CMK (cell line): Measurements from ENCODE around the gene CYYR1.

Experiments
- DNase-seq: peaks from one replicate; pipeline ENCODE4 v3.0.0-alpha.2; 2010; ENCODE audit warnings: low read depth

Gene CYYR1

DNA sequence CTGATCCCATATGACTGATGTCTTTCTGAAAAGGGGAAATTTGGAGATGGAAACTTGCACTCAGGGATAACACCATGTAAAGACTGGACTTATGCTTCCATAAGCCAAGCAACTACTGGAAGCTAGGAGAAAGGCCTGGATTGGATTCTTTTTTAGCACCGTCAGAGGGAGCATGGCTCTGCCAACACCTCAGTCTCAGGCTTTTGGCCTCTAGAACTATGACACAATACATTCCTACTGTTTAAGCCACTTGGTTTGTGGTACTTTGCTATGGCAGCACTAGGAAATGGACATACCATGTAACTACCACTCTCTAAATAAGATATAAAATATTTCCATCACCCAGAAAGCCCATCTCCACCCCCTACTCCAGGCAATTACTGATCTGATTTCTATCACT is 139.7 kb downstream of the CYYR1 start:
- no peak for DNase-seq

- DNase-seq: no peak
Measured at GRCh38 chr21:26432410-26432809, 140.7 kb downstream of the CYYR1 start.

GRCh38 chr21:26425576-26425975 is 147.5 kb downstream of the CYYR1 start:
- no peak for DNase-seq

GRCh38 chr21:26423511-26423910 is 149.6 kb downstream of the CYYR1 start:
- DNase-seq: no peak

- no peak for DNase-seq
Measured at GRCh38 chr21:26422706-26423105, 150.4 kb downstream of the CYYR1 start.

DNA sequence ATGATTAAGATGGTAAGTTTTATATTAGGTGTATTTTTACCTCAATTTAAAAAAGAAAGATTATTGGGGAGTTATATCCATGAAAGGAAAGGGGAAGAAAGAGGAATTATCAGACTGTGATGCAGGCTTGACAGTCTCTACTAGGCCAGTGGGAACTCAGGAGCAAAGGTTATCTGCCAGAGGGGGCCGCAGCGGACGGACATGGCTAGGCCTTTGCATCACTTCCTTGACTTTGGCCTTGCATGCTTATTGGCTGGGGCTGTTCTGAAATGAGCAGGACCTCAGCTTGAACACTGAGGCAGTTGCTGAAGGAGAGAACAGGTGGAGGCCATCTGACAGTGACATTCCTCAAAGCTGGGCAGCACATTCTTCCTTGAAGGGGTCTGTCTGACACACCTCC is 150.9 kb downstream of the CYYR1 start:
- no peak for DNase-seq

DNA sequence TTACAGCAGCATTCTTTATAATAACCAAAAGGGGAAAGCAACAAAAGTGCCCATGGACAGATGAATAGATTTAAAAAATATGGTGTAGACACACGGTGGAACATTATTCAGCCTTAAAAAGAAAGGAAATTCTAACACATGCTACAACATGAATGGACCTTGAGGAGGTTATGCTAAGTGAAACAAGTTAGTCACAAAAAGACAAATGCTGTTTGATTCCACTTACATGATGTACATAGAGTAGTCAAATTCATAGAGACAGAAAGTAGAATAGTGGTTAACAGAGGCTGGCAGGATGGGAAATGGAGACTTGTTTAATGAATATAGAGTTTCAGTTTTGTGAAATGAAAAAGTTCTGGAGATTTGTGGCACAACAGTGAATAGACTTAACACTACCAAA is 151.4 kb downstream of the CYYR1 start:
- DNase-seq: no peak
